ENCODE results near the gene INAFM1. TPM values are rescaled to one million over a fixed set of nuclear protein-coding genes. Genes with fewer than 3 reads are reported as not detected.

INAFM1 gene
- total RNA-seq, 1 donor from 2014 or later: 65.0 TPM

DNA sequence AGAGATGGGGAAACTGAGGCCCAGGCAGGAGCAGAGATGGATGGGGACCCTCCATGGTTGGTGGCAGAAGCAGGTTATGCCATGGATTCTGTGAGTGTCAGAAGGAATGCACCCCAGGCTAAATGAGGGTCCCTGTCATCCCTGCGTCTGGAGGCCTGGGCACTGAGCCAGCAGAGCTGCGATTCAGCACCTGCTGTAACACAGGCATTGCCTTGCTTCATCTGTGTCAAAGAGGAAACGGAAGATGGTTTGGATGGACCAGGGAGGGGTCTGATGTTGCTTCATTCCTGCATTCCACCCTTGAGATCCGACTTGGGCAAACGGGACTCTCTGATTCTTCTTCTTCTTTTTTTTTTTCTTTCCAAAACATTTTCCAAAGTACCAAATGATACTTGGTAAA lies 36.1 kb downstream of the INAFM1 start:
- no peak for DNase-seq
- Mint-ChIP-seq H3K27me3 (ENCODE audit: unreplicated experiment) (no peaks in the 10 kb centered on the region), H3K9me3 (ENCODE audit: unreplicated experiment) (peaks cover 3% of the 10 kb centered on the region), H3K4me3 (ENCODE audit: unreplicated experiment) (no peak overlapping the region), H3K27ac (ENCODE audit: unreplicated experiment) (no peak overlapping the region), H3K36me3 (ENCODE audit: unreplicated experiment) (no peaks in the 10 kb centered on the region), H3K4me1 (ENCODE audit: low read depth, unreplicated experiment) (no peaks in the 10 kb centered on the region)
- TF ChIP-seq CTCF (IDR thresholded peaks at IDR 0.05; ENCODE audit: partially characterized antibody, unreplicated experiment): no peak

DNA sequence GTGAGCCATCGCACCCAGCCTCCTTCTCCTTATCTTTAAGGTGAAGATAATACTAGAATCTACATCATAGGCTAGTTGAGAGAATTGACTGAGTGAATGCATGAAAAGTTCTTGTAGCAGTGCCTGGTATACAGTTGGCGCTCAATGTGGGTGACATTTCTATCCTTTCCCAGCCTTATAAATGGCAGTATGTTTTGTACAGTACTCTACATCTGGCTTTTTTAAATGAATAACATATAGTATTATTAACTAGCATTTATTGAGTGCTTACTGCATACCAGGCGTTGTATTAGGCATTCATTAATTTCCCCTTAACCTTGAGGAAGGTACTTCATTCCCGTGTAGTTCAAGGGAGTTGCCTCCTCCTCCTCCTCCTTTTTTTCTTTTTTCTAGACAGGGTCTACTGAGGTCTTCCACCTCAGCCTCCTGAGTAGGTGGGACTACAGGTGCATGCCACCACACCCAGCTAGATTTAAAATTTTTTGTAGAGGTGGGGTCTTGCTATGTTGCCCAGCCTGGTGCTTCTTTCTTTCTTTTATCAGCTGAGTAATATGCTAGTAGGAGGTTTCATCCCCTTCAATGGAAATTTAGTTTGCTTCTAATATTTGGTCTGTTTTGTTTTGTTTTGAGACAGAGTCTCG lies 37.8 kb downstream of the INAFM1 start:
- no peak for TF ChIP-seq CTCF (IDR thresholded peaks at IDR 0.05; ENCODE audit: partially characterized antibody, unreplicated experiment)
- no peak overlapping the region for H3K27ac Mint-ChIP-seq (ENCODE audit: unreplicated experiment)
- peaks cover 5% of the 10 kb centered on the region for H3K9me3 Mint-ChIP-seq (ENCODE audit: unreplicated experiment)
- H3K27me3 Mint-ChIP-seq (ENCODE audit: unreplicated experiment): no peaks in the 10 kb centered on the region
- H3K36me3 Mint-ChIP-seq (ENCODE audit: unreplicated experiment): no peaks in the 10 kb centered on the region
- DNase-seq: no peak
- no peak overlapping the region for H3K4me3 Mint-ChIP-seq (ENCODE audit: unreplicated experiment)
- no peaks in the 10 kb centered on the region for H3K4me1 Mint-ChIP-seq (ENCODE audit: low read depth, unreplicated experiment)

GRCh38 chr19:47313754-47314295 lies 39.1 kb downstream of the INAFM1 start:
- no peak for DNase-seq
- Mint-ChIP-seq H3K9me3 (ENCODE audit: unreplicated experiment) (peaks cover 5% of the 10 kb centered on the region), H3K27ac (ENCODE audit: unreplicated experiment) (no peak overlapping the region), H3K4me1 (ENCODE audit: low read depth, unreplicated experiment) (no peaks in the 10 kb centered on the region), H3K4me3 (ENCODE audit: unreplicated experiment) (no peak overlapping the region), H3K36me3 (ENCODE audit: unreplicated experiment) (no peaks in the 10 kb centered on the region), H3K27me3 (ENCODE audit: unreplicated experiment) (no peaks in the 10 kb centered on the region)
- no peak for TF ChIP-seq CTCF (IDR thresholded peaks at IDR 0.05; ENCODE audit: partially characterized antibody, unreplicated experiment)

- H3K9me3 Mint-ChIP-seq (ENCODE audit: unreplicated experiment): peaks cover 7% of the 10 kb centered on the region
- no peaks in the 10 kb centered on the region for H3K4me1 Mint-ChIP-seq (ENCODE audit: low read depth, unreplicated experiment)
- peaks cover under 1% of the 10 kb centered on the region for H3K36me3 Mint-ChIP-seq (ENCODE audit: unreplicated experiment)
- no peak overlapping the region for H3K27ac Mint-ChIP-seq (ENCODE audit: unreplicated experiment)
- TF ChIP-seq CTCF (IDR thresholded peaks at IDR 0.05; ENCODE audit: partially characterized antibody, unreplicated experiment): no peak
- no peak for DNase-seq
- H3K27me3 Mint-ChIP-seq (ENCODE audit: unreplicated experiment): no peaks in the 10 kb centered on the region
- H3K4me3 Mint-ChIP-seq (ENCODE audit: unreplicated experiment): no peak overlapping the region
These were observed 40.6 kb downstream of the INAFM1 start for GRCh38 chr19:47315125-47315821.

- H3K9me3 Mint-ChIP-seq (ENCODE audit: unreplicated experiment): peaks cover 7% of the 10 kb centered on the region
These were observed 41.8 kb downstream of the INAFM1 start for GRCh38 chr19:47316513-47316912.

More at GRCh38 chr19:47316513-47316912, 41.8 kb downstream of the INAFM1 start:
- Mint-ChIP-seq H3K27me3 (ENCODE audit: unreplicated experiment) (peaks cover 1% of the 10 kb centered on the region), H3K4me3 (ENCODE audit: unreplicated experiment) (no peak overlapping the region), H3K27ac (ENCODE audit: unreplicated experiment) (no peak overlapping the region), H3K36me3 (ENCODE audit: unreplicated experiment) (peaks cover 6% of the 10 kb centered on the region), H3K4me1 (ENCODE audit: low read depth, unreplicated experiment) (no peaks in the 10 kb centered on the region)
- TF ChIP-seq CTCF (IDR thresholded peaks at IDR 0.05; ENCODE audit: partially characterized antibody, unreplicated experiment): no peak
- no peak for DNase-seq

All from glutamatergic neuron (in vitro differentiated cells).